Astrocyte (in vitro differentiated cells and primary cell): ENCODE data around the gene ENPP6. TPM values are rescaled to one million over a fixed set of nuclear protein-coding genes. Genes with fewer than 3 reads are reported as not detected.

Experiments
- DNase-seq: peaks from one replicate; pipeline ENCODE4 v3.0.0-alpha.2; 2010; ENCODE audit warnings: low read depth
- FAIRE-seq: peaks from 2 replicates; lab custom pipeline; 2011; peaks lifted over from hg19 to GRCh38; lab: Jason Lieb, UNC
- H2AFZ ChIP-seq: 2 replicates; pipeline ENCODE4 v1.6.0; 2012; ENCODE audit warnings: low read depth, low read length, inconsistent platforms
- H3K27ac ChIP-seq: 2 replicates; pipeline ENCODE4 v1.5.1; 2011; ENCODE audit warnings: low read depth, low read length, inconsistent platforms
- H3K27me3 ChIP-seq: 2 replicates; pipeline ENCODE4 v1.6.0; 2011; ENCODE audit warnings: low read length, inconsistent platforms; ENCODE audit not compliant: insufficient read depth
- H3K36me3 ChIP-seq: 2 replicates; pipeline ENCODE4 v1.5.1; 2011; ENCODE audit warnings: low read length, inconsistent platforms; ENCODE audit not compliant: insufficient read depth
- H3K4me1 ChIP-seq: 2 replicates; pipeline ENCODE4 v1.5.1; 2011; ENCODE audit warnings: low read length, inconsistent platforms; ENCODE audit not compliant: insufficient read depth
- H3K4me2 ChIP-seq: 2 replicates; pipeline ENCODE4 v1.6.0; 2012; ENCODE audit warnings: low read length, inconsistent platforms
- H3K4me3 ChIP-seq: 2 replicates; pipeline ENCODE4 v1.5.1; 2011; ENCODE audit warnings: low read depth, mild to moderate bottlenecking, low read length, inconsistent platforms; ENCODE audit not compliant: insufficient read depth
- H3K79me2 ChIP-seq: 2 replicates; pipeline ENCODE4 v1.6.0; 2012; ENCODE audit warnings: mild to moderate bottlenecking, low read length, inconsistent platforms; ENCODE audit not compliant: insufficient read depth
- H3K9ac ChIP-seq: 2 replicates; pipeline ENCODE4 v1.6.0; 2012; ENCODE audit warnings: mild to moderate bottlenecking, low read length, inconsistent platforms
- H3K9me3 ChIP-seq: 2 replicates; pipeline ENCODE4 v1.5.1; 2012; ENCODE audit warnings: low read depth, mild to moderate bottlenecking, low read length, inconsistent platforms; ENCODE audit not compliant: insufficient read depth
- H4K20me1 ChIP-seq: 2 replicates; pipeline ENCODE4 v1.6.0; 2012; ENCODE audit warnings: low read length, inconsistent platforms; ENCODE audit not compliant: insufficient read depth
- H3K27ac Mint-ChIP-seq: one replicate; pipeline ENCODE4 v1.8.0; 2021; ENCODE audit warnings: mild to moderate bottlenecking, mixed read lengths; ENCODE audit not compliant: unreplicated experiment
- H3K27me3 Mint-ChIP-seq: one replicate; pipeline ENCODE4 v1.8.0; 2021; ENCODE audit warnings: low read depth, mixed read lengths; ENCODE audit not compliant: unreplicated experiment
- H3K36me3 Mint-ChIP-seq: one replicate; pipeline ENCODE4 v1.8.0; 2021; ENCODE audit warnings: low read depth, mixed read lengths; ENCODE audit not compliant: unreplicated experiment
- H3K4me1 Mint-ChIP-seq: one replicate; pipeline ENCODE4 v1.8.0; 2021; ENCODE audit warnings: low read depth, mixed read lengths; ENCODE audit not compliant: unreplicated experiment
- H3K4me3 Mint-ChIP-seq: one replicate; pipeline ENCODE4 v1.8.0; 2021; ENCODE audit warnings: mild to moderate bottlenecking, moderate library complexity, mixed read lengths; ENCODE audit not compliant: unreplicated experiment
- H3K9me3 Mint-ChIP-seq: one replicate; pipeline ENCODE4 v1.8.0; 2021; ENCODE audit warnings: mild to moderate bottlenecking, mixed read lengths; ENCODE audit not compliant: unreplicated experiment
- EZH2 ChIP-seq: IDR thresholded peaks from 2 replicates; pipeline ENCODE4 v1.6.1; 2012; ENCODE audit warnings: mild to moderate bottlenecking, low read length, inconsistent platforms; ENCODE audit not compliant: insufficient read depth
- total RNA-seq: library from RNA; stranded (reverse); gene quantifications from 2 replicates; pipeline ENCODE4 v1.2.1, GENCODE V29; 2021
- TF ChIP-seq, protein P1 (sequence below): IDR thresholded peaks from 2 replicates; pipeline ENCODE4 v1.5.1; 2011; ENCODE audit warnings: low read depth, mild to moderate bottlenecking, inconsistent platforms, low read length, moderate library complexity; ENCODE audit not compliant: insufficient read depth

Gene ENPP6
- total RNA-seq, 1 donor from 2014 or later: 0.50 TPM

DNA sequence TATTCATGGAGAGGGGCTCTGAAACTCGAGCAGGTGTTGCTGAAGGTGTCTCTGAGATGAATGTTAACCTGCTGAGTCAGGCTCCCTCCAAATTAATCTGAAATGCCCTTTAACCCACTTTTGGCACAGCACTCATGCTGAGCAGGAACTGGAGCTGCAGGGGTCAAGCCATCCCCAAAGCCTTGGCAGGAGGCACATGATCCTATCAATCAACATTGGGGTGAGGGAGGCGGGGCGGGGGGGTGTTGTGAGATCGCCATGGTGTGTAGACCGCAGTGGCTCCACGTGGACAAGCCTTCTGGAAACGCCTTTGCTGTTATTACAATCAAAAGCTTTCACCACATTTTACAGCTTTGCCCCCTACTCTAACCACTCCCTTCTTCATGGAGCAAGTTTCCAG lies 16.5 kb downstream of the ENPP6 start:
- H2AFZ ChIP-seq: no peak overlapping the region
- Mint-ChIP-seq H3K27me3 (peaks cover 25% of the 10 kb centered on the region), H3K9me3 (peaks cover 7% of the 10 kb centered on the region), H3K4me1 (peaks cover 6% of the 10 kb centered on the region), H3K36me3 (no peaks in the 10 kb centered on the region), H3K4me3 (no peak overlapping the region), H3K27ac (no peak overlapping the region)
- DNase-seq: no peak
- TF ChIP-seq, protein P1, sequence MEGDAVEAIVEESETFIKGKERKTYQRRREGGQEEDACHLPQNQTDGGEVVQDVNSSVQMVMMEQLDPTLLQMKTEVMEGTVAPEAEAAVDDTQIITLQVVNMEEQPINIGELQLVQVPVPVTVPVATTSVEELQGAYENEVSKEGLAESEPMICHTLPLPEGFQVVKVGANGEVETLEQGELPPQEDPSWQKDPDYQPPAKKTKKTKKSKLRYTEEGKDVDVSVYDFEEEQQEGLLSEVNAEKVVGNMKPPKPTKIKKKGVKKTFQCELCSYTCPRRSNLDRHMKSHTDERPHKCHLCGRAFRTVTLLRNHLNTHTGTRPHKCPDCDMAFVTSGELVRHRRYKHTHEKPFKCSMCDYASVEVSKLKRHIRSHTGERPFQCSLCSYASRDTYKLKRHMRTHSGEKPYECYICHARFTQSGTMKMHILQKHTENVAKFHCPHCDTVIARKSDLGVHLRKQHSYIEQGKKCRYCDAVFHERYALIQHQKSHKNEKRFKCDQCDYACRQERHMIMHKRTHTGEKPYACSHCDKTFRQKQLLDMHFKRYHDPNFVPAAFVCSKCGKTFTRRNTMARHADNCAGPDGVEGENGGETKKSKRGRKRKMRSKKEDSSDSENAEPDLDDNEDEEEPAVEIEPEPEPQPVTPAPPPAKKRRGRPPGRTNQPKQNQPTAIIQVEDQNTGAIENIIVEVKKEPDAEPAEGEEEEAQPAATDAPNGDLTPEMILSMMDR: no peak
- TF ChIP-seq EZH2: no peak
- no peaks in the 10 kb centered on the region for H3K27me3 ChIP-seq
- no peak overlapping the region for H3K4me2 ChIP-seq
- no peak overlapping the region for H3K4me3 ChIP-seq
- H3K9me3 ChIP-seq: no peaks in the 10 kb centered on the region
- no peaks in the 10 kb centered on the region for H3K4me1 ChIP-seq
- H3K36me3 ChIP-seq: no peaks in the 10 kb centered on the region
- H3K79me2 ChIP-seq: no peaks in the 10 kb centered on the region
- H3K27ac ChIP-seq: no peak overlapping the region
- no peaks in the 10 kb centered on the region for H4K20me1 ChIP-seq
- H3K9ac ChIP-seq: no peak overlapping the region
- no peak for FAIRE-seq

DNA sequence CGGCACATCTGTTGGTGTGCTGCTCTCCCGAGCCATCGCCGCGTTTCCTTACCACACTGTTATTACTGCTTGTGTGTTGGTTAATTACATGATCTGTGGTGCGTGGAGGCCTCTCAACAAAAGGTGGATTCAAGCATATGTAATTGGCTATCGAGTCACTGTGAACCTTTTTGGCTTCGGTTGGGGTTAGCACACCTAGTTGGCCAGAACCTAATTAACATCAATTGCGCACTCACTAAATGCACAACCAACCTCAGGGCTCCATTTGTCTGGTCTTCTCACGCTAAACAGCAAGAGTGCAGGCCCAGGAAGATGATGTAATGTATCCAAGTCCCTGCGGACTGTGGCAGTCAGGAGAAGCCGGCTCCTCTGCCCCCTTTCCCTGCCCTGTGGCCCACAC lies 17.4 kb downstream of the ENPP6 start:
- H3K79me2 ChIP-seq: no peaks in the 10 kb centered on the region
- no peak overlapping the region for H3K27ac Mint-ChIP-seq
- FAIRE-seq: no peak

DNA sequence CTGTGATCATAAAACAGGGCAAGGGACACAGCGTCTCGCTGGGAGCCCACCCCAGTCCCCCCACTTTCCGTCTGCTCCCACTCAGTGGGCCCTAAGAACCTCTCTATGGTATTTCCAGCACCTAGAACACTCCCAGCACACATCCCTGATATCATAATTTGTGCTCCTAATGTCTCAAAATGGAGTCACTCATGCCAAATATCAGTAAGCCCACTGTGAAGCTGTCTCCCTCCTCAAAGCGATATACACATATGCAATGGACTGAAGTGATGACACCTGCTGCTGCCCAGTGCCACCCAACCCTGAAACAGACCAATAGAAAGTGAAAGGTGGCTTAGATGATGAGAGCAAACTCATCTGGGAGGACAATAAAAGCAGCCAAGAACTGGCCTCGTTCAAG lies 17.9 kb downstream of the ENPP6 start:
- no peak for DNase-seq
- Histone ChIP-seq H3K9me3 (no peaks in the 10 kb centered on the region), H3K27me3 (no peaks in the 10 kb centered on the region), H3K79me2 (no peaks in the 10 kb centered on the region), H3K36me3 (no peaks in the 10 kb centered on the region), H3K4me1 (no peaks in the 10 kb centered on the region), H4K20me1 (no peaks in the 10 kb centered on the region), H3K9ac (no peak overlapping the region), H3K4me3 (no peak overlapping the region), H3K4me2 (no peak overlapping the region), H3K27ac (no peak overlapping the region), H2AFZ (no peak overlapping the region)
- Mint-ChIP-seq H3K4me3 (no peak overlapping the region), H3K27ac (no peak overlapping the region), H3K27me3 (peaks cover 20% of the 10 kb centered on the region), H3K9me3 (peaks cover 6% of the 10 kb centered on the region), H3K36me3 (no peaks in the 10 kb centered on the region), H3K4me1 (peaks cover 6% of the 10 kb centered on the region)
- no peak for TF ChIP-seq EZH2
- TF ChIP-seq, protein P1: no peak
- FAIRE-seq: no peak

More for the DNA sequence above, 17.4 kb downstream of the ENPP6 start:
- Mint-ChIP-seq H3K4me3 (no peak overlapping the region), H3K4me1 (peaks cover 6% of the 10 kb centered on the region), H3K9me3 (peaks cover 6% of the 10 kb centered on the region), H3K27me3 (peaks cover 20% of the 10 kb centered on the region), H3K36me3 (no peaks in the 10 kb centered on the region)
- no peak for TF ChIP-seq EZH2
- TF ChIP-seq, protein P1: no peak
- no peak overlapping the region for H2AFZ ChIP-seq
- H3K9me3 ChIP-seq: no peaks in the 10 kb centered on the region
- H3K27ac ChIP-seq: no peak overlapping the region
- H3K9ac ChIP-seq: no peak overlapping the region
- no peaks in the 10 kb centered on the region for H3K27me3 ChIP-seq
- H3K4me2 ChIP-seq: no peak overlapping the region
- no peak for DNase-seq
- no peaks in the 10 kb centered on the region for H3K36me3 ChIP-seq
- no peak overlapping the region for H3K4me3 ChIP-seq
- H4K20me1 ChIP-seq: no peaks in the 10 kb centered on the region
- H3K4me1 ChIP-seq: no peaks in the 10 kb centered on the region
